Measurements from ENCODE around the gene TNFAIP6.

Gene TNFAIP6

DNA sequence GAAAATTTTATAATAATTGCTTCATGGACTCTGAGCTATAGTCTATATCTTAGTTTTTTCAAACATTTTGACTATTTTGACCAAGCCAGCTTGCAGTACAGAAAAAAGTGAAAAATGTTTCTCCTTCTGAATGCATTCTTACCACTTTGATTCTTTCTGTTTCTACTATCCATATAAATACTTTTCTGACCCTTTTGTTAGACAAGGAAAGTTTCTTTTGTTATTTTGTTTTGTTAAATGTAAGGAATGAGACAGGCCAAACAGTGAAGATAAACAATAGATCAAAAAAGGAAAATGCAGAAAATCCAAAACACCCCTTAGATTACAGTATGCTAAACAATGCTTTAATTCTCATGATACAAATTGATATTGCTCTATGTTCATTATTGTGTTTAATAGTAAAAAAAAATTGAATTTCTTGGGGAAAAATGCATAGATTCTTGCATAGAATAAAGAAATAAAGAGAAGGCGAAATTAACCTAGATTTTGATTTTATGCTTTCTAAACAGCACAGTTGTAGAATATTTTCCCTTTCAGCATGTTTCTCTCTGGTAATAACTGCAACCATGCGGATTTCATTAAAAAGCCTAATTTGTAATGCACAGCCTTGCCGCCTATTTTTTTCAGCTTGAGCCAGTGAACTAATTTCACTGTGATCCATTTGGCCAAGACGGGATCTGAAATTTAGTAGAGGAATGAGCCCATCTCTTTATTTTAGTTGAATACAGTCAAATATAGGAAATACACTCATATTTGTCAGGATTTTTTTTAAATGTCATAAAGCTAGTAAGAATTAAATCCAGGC is 976 bp downstream of the TNFAIP6 start:
- in situ Hi-C loops (cut with HindIII; ENCODE audit: low sequenced_read_pairs): no loop called here

DNA sequence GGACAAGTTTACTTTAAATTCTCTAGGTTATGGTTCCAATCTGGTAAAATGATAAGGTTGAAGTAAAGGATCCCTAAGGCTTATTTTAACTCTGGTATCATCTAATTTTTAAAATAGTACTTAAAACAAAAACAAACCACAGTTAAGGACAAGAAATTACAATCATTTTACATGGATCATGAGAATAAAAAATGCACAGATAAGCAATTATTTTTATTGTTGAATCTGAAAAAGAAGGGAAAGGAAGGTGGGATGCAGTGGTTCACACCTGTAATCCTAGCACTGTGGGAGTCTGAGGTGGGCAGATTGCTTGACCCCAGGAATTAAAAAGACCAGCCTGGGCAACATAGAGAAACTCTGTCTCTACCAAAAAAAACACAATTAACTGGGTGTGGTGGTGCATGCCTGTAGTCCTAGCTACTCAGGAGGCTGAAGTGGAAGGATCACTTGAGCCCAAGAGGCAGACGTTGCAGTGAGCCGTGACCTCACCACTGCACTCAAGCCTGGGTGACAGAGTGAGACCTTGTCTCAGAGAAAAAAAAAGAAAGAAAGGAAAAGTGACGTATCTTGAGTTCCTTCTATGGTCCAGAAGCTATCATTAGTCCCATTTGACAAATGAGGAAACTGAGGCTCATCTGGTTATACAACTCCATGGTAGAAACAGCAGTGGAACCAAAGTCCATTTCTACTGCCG is 2.5 kb downstream of the TNFAIP6 start:
- in situ Hi-C loops (cut with HindIII; ENCODE audit: low sequenced_read_pairs): no loop called here

DNA sequence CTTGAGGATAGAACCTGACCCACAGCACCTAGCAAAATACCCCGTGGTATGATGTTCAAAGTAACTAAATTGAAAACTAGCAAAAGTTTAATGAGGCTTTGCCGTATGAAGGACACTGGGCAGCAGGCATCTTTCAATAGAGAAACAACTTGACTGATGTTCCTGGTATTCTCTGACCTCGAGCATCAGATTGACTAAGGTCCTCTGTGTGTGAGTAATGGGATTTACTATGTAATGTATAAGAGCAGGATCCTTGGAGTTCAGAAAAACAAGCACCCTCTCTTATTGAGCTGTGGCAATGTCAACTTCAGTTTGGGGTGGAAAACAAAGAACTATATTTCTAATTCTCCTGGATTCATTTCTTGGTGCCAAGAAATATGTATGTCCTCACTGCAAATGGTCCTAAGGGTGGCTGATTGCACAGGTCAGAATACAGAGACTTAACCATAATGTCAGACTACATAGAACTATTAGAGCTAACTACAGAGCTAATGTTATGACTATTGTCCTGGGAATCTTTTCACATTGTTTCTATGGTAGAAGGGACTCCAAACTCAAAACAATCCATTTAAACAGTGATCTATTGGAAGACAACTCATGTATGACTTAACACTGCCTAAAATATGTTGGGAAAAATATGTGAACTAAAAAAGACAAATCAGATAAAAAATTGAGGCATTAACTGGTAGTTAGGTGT is 4.4 kb downstream of the TNFAIP6 start:
- in situ Hi-C loops (cut with HindIII; ENCODE audit: low sequenced_read_pairs): no loop called here

DNA sequence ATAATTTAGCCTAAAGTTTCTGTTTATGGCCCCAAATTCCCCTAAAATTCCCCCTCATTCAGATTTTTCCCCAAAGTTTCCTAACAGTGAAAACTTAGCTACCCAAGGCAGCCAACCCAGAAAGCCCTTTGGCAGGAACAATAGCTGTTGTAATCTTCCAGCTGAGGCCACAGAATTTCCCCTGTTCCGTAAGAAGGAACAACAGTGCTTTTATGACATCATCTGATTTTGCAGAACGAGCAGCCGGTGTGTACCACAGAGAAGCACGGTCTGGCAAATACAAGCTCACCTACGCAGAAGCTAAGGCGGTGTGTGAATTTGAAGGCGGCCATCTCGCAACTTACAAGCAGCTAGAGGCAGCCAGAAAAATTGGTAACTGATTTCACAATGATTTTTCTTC is 6.3 kb downstream of the TNFAIP6 start:
- in situ Hi-C loops (cut with HindIII; ENCODE audit: low sequenced_read_pairs): no loop called here

DNA sequence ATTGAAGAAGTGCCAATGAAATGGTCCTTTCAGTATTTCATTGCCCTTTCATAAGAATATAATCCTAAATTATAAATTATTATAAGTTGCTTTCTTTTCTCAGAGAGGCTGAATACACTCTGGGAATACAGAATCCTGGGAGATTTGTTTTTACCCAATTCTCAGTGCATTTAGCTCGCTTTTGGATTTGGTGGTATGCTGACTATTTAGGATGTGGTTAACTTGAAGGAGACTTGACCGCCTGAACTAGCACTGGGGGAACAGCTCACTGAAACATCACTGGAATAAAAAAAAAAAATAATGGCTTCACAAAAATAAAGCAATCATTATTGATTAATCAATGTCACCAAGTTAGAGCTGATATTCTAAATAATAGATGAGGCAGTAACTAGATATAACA is 10.2 kb downstream of the TNFAIP6 start:
- in situ Hi-C loops (cut with HindIII; ENCODE audit: low sequenced_read_pairs): no loop called here

- in situ Hi-C loops (cut with HindIII; ENCODE audit: low sequenced_read_pairs): no loop called here
Measured at GRCh38 chr2:151374436-151374835, 17.0 kb downstream of the TNFAIP6 start.

DNA sequence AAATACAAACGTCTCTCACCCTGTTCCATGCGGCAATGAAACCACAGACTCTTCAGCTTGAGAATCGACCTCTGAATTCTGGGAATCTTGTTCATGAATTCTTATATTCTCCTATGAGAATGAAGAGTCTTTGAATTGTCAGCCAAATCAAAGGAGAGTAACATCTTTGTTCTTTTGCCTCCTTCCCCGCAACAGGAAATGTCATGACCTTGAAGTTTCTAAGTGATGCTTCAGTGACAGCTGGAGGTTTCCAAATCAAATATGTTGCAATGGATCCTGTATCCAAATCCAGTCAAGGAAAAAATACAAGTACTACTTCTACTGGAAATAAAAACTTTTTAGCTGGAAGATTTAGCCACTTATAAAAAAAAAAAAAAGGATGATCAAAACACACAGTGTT is 21.8 kb downstream of the TNFAIP6 start:
- in situ Hi-C loops (cut with HindIII; ENCODE audit: low sequenced_read_pairs): no loop called here

- in situ Hi-C loops (cut with HindIII; ENCODE audit: low sequenced_read_pairs): no loop called here
Measured at GRCh38 chr2:151380580-151381235, 23.3 kb downstream of the TNFAIP6 start.

DNA sequence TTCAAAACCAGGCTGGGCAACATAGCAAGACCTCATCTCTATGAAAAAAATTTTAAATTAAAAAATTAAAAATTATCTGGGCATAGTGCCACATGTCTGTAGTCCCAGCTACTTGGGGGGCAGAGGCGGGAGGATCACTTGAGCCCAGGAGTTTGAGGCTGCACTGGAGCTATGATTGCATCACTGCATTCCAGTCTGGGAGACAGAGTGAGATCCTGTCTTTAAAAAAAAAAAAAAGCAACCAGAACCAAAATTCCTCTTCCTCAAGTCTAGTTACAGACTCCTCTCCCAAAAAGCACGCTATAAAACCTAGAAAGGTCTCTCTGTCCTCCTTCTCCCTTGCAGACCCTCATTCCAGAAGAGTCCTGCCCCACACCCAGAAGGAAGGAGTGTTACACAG is 23.9 kb downstream of the TNFAIP6 start:
- in situ Hi-C loops (cut with HindIII; ENCODE audit: low sequenced_read_pairs): no loop called here

- in situ Hi-C loops (cut with HindIII; ENCODE audit: low sequenced_read_pairs): no loop called here
Measured at GRCh38 chr2:151388011-151388410, 30.6 kb downstream of the TNFAIP6 start.

GRCh38 chr2:151391436-151391835 is 34.0 kb downstream of the TNFAIP6 start:
- in situ Hi-C loops (cut with HindIII; ENCODE audit: low sequenced_read_pairs): no loop called here

DNA sequence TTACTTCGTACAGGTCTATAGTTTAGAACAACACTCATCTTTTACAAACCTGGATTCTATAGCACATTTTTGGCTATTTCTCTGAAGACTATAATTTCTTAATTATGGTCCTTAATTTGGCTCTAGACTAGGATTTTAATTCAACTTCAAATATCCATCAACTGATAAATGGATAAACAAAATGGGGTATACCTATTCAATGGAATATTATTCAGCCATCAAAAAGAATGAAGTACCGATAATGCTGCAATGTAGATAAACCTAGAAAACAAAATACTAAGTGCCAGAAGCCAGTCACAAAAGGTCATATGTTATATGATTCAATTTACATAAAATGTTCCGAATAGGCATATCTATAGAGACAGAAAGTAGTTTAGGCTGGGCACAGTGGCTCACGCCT is 37.1 kb downstream of the TNFAIP6 start:
- in situ Hi-C loops (cut with HindIII; ENCODE audit: low sequenced_read_pairs): no loop called here

DNA sequence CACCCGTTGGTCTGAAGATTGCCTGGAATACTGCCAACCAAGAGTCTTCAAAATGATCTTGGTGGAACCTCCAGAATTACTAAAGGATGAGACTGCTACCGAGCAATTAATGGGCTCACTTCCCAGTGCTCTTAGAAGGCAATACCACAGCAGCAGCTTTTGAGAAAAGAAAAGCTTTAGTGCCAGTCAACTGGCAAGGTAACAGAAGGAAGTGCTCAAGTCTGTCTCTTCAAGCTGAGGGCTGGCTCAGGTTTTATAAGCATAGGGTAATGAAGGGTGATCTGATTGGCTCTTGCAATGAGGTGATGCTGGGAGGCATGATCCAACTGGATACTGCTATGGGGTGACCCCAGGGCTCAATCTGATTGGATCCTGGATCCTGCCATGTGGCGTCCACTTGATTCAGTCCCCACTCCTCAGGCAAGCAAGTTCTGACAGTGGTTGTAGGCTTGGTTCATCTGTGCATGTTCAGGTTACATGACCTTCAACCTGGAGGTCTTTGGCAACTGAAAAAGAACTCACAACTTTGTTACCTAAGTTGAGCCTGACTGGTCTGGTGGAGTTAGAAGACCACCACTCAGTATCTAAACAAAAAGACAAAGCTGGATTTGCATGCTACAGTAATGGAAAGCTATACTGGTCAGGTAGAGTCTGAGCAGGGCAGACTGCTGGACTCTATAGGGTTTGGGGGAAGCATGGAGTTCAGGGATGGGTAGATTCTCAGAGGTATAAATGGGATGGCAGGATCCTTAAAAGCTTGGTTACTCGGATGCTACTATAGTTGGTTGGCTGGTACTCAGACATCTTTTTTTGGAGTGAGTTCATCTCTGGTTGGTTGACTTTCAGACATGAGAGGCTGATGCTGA is 38.4 kb downstream of the TNFAIP6 start:
- in situ Hi-C loops (cut with HindIII; ENCODE audit: low sequenced_read_pairs): no loop called here

DNA sequence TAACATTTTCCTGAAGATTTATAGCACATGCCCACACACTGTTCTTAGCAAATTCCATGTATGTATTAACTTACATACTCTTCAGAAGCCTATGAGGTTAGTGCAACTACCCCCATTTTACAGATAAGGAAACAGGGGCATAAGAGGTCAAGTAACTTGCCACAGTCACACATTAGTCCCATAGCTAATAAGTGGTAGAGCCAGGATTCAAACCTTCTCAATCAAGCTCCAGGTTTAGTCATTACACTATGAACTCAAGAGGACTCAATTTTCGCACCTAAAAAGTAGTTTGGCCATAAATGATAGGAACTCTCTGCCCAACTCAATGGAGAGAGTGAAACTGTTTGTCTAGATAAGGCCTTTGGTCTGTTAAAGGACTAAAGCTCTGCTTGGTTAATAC is 42.6 kb downstream of the TNFAIP6 start:
- in situ Hi-C loops (cut with HindIII; ENCODE audit: low sequenced_read_pairs): no loop called here

DNA sequence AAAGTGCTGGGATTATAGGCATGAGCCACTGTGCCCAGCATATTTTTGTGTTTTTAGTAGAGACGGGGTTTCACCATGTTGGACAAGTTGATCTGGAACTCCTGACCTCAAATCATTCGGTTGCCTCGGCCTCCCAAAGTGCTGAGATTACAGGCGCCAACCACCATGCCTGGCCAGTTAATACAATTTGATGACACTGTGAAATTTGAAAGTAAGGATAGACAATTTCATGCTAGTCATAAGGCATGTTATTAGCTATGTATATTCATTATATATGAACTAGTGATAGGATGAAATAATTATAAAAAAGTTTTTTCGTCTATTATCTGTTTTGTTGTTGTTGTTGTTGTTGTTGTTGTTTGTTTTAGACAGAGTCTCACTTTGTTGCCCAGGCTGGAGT is 43.8 kb downstream of the TNFAIP6 start:
- in situ Hi-C loops (cut with HindIII; ENCODE audit: low sequenced_read_pairs): no loop called here

GRCh38 chr2:151403914-151404313 is 46.5 kb downstream of the TNFAIP6 start:
- in situ Hi-C loops (cut with HindIII; ENCODE audit: low sequenced_read_pairs): no loop called here

DNA sequence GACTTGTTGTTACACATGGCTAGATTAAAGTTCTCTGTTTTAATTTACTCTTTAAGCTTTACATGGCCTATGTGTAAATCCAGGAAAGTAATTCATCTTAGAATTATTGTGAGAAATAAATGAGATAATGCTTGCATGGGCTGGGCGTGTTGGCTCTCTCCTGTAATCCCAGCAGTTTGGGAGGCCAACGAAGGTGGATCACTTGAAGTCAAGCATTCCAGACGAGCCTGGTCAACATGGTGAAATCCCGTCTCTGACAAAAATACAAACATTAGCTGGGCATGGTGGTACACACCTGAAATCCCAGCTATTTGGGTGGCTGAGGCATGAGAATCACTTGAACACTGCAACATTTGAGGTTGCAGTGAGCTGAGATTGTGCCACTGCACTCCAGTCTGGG is 48.0 kb downstream of the TNFAIP6 start:
- in situ Hi-C loops (cut with HindIII; ENCODE audit: low sequenced_read_pairs): no loop called here

GRCh38 chr2:151407281-151407680 is 49.9 kb downstream of the TNFAIP6 start:
- in situ Hi-C loops (cut with HindIII; ENCODE audit: low sequenced_read_pairs): no loop called here

- in situ Hi-C loops (cut with HindIII; ENCODE audit: low sequenced_read_pairs): no loop called here
Measured at GRCh38 chr2:151408788-151409600, 51.6 kb downstream of the TNFAIP6 start.

Measured in DLD1 (cell line).